NCI-H2107 treated with DMSO at 0.1 percent for 48 hours (cell line): ENCODE measurements around the gene RIBC2.

Source experiments
- DNase-seq: peaks from one replicate; lab custom pipeline; 2025; ENCODE audit not compliant: unreplicated experiment; lab: John Stamatoyannopoulos, UW

RIBC2 gene

DNA sequence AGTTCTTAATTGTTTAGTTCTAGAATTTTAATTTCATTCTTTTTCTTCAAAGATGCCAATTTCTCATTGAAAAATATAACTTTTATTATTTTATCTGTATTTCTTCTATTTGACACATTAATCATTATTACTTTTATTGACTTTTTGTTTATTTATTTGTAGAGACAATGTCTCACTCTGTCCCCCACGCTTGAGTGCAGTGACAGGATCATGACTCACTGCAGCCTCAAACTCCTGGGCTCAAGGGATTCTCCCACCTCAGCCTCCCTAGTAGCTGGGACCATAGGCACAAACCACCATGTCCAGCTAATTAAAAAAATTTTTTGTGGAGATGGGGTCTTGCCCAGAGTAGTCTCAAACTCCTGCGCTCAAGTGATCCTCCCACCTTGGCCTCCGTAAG, 58.9 kb downstream of the RIBC2 start:
- no peak for DNase-seq

DNA sequence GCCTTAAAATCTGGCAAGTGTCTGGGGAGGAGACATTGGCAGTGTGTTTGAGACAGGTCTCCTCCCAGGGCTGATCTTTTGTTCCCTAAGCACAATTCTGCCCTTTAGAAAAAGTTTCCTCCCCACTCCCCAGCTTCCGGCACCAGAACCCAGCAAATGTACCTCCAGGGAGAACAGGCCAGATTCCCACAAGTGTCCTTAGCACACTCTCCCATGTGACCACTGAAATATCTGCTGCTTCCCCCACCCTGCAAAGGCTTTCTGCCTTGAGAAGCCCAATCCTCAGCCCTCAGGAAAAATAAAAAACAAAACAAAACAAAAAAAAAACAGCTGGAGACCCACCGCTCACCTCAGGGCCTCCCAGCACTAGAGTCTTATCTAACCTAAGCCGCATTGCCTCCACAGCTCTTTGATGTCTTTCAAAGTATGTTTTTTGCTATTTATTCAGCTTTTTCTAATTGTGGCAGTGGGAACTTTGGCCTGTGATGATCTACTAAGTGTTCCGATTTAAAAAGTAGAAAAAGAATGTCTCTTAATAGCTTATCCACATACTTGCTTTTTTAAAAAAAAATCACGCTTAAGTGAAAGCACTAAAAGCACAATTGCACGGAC, 60.2 kb downstream of the RIBC2 start:
- no peak for DNase-seq

DNA sequence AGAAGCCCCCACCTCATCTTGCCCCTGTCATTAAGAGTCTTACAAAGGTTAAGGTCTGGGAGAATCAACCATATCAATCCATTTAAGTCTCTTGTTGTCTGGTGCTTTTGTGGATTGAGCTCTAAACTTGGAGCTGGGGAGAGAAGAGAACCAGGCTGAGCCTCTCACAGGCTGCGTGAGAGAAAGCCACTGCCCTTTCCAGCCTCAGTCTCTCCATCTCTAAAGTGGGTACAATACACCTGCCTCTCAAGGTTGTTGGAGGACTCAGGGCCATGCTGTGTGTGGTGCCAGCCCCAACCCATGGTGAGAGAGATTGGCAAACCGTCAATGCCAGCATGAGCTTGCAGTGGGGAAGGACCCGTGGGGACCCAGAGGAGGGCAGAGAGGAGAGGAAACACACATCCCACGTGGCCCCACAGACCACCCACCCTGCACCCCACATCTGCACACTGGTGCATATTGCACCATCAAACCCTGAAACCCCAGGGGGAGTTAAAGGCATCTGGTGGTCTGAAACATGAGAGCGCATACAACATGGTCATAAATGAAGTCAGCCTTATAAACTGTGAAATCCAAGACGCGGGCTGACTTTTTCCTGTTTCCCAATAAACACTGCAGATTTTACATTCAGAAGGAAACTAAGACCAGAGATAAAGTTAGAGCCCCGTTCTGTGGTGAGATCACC, 61.7 kb downstream of the RIBC2 start:
- DNase-seq = no peak

DNA sequence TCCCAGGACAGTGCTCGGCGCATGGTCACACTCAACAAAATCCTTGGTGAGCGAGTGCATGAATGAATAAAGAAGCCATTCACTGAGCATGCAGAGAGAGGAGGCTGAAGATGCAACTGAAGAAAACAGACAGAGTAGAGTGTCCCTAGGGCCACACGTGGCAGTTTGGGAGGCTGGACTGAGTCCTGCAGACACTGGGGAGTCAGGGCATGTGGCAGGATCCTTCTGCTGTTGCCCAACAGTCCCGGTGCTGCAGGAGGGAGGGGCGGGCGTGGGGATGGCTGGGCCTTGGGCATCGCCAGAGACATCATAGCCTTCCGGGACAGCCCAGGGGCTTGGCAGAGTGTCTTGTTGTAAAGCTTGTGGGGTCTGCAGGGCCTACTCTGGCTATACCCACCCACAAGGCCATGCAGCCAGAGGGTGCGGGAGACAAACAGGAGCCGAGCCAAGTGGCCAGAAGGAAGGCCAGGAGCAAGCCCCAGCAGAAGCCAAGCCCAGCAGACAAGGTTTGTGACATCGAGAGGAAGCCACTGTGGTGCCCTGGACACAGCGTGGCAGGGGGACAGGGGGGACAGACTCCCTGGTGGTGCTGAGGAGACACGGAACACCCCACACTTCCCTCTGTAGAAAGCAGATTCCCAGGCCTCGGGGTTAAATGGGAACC, 62.5 kb downstream of the RIBC2 start:
- DNase-seq = no peak

DNA sequence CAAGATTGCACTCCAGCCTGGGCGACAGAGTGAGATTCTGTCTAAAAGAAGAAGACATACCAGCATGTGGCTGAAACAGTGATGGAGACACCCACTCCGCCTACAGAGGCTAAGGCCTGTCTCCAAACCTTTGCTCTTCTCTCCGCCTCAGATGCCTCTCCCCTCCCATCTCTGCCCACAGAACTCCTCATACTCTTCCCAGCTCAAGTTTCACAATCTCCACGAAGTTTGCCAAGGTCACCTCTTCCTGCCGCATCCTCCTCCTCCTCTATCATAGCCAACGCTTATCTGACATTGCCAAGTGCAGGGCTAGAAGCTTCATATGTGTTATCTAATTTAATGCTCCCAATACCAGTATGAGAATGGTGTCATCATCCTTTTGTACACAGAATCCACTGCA, 63.3 kb downstream of the RIBC2 start:
- DNase-seq = no peak

DNA sequence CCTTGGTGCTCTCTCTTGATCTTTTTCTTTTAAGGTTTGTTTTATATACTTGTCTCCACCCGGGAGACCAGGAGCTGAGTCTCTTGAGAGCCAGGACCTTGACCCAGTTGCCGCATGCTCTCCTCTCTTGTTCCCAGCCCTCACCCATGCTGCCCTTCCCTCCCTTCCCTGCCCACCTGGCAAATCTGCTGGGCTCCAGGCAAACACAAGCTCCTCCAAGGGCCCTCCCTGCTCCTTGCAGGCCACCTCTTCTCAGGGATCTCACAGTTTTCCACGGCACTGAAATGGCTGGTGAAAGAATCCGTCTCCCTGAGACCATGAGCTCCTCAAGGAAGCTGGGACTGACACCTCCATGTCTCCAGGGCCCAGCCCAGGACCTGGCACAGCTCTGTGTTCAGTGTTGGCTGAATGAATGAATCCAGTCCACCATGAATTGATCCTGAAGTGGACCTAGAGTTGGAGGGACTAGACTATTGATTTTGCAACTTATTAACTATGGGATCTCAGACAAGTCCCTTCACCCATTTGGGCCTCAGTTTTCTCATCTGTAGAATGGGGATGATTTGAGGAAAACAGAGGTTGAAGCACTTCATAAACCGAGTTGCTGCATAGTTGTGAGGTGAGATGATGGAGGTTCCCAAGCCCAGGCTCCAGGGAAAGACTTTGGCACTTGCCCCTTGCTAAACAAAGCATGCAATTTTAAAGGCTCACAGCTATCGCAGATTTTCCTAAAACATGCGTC, 64.0 kb downstream of the RIBC2 start:
- no peak for DNase-seq

DNA sequence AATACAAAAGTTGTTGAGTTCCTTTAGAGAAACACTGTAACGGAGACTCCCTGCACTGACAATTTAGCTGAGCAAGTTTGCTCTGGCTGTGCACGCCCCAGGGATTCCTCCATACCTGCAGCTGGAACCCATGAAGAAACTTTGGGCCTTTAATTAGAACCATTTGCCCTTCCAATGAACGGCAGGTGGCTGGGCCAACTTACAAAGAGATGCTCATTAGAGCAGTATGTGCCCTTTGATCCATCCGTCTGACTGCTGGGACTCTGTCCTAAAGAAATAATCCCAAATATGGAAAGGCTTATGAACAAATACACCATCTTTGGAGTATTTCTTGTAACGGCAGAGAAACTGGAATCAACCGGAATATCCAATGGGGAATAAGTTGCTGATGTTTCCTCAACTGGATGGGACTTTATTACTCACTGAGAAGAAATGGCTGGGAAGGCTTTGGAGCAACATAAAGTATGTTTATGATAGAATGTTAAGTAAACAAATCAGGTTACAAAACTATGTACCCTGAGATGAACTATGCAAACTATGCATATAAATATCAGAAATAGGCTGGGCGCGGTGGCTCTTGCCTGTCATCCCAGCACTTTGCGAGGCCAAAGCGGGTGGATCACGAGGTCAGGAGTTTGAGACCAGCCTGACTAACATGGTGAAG, 64.7 kb downstream of the RIBC2 start:
- DNase-seq = no peak

DNA sequence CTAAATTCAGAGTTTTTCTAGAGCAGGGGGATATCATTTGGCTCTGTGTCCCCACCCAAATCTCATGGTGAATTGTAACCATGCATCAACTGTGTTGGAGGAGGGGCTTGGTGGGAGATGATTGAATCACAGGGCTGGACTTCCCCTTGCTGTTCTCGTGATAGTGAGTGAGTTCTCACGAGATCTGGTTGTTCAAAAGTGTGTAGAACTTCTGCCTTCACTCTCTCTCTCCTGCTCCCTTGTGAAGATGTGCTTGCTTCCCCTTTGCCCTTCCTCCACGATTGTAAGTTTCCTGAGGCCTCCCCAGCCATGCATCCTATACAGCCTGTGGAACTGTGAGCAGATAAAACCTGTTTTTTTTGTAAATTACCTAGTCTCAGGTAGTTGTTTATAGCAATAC, 67.2 kb downstream of the RIBC2 start:
- no peak for DNase-seq

DNA sequence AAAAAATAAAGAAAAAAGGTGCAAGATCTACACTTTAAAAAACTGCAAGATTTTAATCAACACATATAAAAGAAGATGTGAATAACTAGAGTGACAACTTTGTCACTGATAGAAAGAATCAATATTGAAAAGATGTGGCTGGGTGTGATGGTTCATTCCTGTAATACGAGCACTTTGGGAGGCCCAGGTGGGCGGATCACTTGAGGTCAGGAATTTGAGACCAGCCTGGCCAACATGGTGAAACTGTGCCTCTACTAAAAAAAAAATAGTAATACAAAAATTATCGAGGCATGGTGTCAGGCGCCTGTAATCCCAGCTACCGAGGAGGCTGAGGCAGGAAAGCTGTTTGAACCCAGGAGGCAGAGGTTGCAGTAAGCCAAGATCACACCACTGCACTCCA, 68.2 kb downstream of the RIBC2 start:
- no peak for DNase-seq
